Measurements from ENCODE around the gene PTPRO.

Gene PTPRO

GRCh38 chr12:15404485-15404884, 82.2 kb downstream of the PTPRO start:
- H3K36me3 ChIP-seq (ENCODE audit: insufficient read depth) = no peaks in the 10 kb centered on the region
- TF ChIP-seq, protein P1, sequence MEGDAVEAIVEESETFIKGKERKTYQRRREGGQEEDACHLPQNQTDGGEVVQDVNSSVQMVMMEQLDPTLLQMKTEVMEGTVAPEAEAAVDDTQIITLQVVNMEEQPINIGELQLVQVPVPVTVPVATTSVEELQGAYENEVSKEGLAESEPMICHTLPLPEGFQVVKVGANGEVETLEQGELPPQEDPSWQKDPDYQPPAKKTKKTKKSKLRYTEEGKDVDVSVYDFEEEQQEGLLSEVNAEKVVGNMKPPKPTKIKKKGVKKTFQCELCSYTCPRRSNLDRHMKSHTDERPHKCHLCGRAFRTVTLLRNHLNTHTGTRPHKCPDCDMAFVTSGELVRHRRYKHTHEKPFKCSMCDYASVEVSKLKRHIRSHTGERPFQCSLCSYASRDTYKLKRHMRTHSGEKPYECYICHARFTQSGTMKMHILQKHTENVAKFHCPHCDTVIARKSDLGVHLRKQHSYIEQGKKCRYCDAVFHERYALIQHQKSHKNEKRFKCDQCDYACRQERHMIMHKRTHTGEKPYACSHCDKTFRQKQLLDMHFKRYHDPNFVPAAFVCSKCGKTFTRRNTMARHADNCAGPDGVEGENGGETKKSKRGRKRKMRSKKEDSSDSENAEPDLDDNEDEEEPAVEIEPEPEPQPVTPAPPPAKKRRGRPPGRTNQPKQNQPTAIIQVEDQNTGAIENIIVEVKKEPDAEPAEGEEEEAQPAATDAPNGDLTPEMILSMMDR (conservative IDR thresholded peaks at IDR 0.05; ENCODE audit: low read depth, low read length) = no peak
- no peaks in the 10 kb centered on the region for H4K20me1 ChIP-seq (ENCODE audit: insufficient read depth)
- H3K27me3 ChIP-seq (ENCODE audit: insufficient read depth, low read depth) = no peaks in the 10 kb centered on the region
- no peak overlapping the region for H3K9ac ChIP-seq
- no peaks in the 10 kb centered on the region for H3K79me2 ChIP-seq (ENCODE audit: insufficient read depth, low read depth)
- H3K4me3 ChIP-seq (IDR thresholded peaks at IDR 0.05; ENCODE audit: insufficient read depth, low read depth, low read length) = no peak overlapping the region
- no peaks in the 10 kb centered on the region for H3K4me1 ChIP-seq (ENCODE audit: low read depth, poor library complexity, severe bottlenecking)
- H2AFZ ChIP-seq (ENCODE audit: low read depth) = no peak overlapping the region
- no peak overlapping the region for H3K27ac ChIP-seq
- H3K4me2 ChIP-seq = no peak overlapping the region

DNA sequence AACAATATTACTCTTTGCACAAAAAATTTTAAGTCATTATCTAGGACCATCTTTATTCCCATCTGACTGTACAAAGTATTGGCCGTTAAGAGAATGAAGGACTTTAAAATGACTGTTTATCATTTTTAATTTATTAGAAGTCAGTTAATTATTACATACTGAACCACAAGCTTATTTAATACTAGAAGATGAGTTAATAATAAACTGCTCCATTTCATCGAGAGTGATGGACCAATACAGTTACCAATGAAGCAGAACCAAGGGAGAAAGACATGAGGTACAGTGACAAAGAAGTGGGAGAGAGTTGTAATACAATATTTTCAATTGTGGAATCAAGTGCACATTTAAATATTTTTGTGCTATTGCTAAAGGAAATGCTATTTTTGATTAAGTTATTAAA, 83.3 kb downstream of the PTPRO start:
- no peak overlapping the region for H3K4me3 ChIP-seq (IDR thresholded peaks at IDR 0.05; ENCODE audit: insufficient read depth, low read depth, low read length)
- no peaks in the 10 kb centered on the region for H3K36me3 ChIP-seq (ENCODE audit: insufficient read depth)
- no peak overlapping the region for H3K27ac ChIP-seq
- no peaks in the 10 kb centered on the region for H4K20me1 ChIP-seq (ENCODE audit: insufficient read depth)
- TF ChIP-seq, protein P1 (conservative IDR thresholded peaks at IDR 0.05; ENCODE audit: low read depth, low read length) = no peak
- no peak overlapping the region for H3K4me2 ChIP-seq
- H3K27me3 ChIP-seq (ENCODE audit: insufficient read depth, low read depth) = no peaks in the 10 kb centered on the region
- no peaks in the 10 kb centered on the region for H3K4me1 ChIP-seq (ENCODE audit: low read depth, poor library complexity, severe bottlenecking)
- H3K79me2 ChIP-seq (ENCODE audit: insufficient read depth, low read depth) = no peaks in the 10 kb centered on the region
- no peak overlapping the region for H3K9ac ChIP-seq
- H2AFZ ChIP-seq (ENCODE audit: low read depth) = no peak overlapping the region

- Histone ChIP-seq H3K27ac (no peak overlapping the region), H3K27me3 (ENCODE audit: insufficient read depth, low read depth) (no peaks in the 10 kb centered on the region), H3K4me2 (no peak overlapping the region), H3K79me2 (ENCODE audit: insufficient read depth, low read depth) (no peaks in the 10 kb centered on the region), H3K9ac (no peak overlapping the region), H3K4me1 (ENCODE audit: low read depth, poor library complexity, severe bottlenecking) (no peaks in the 10 kb centered on the region), H2AFZ (ENCODE audit: low read depth) (no peak overlapping the region), H4K20me1 (ENCODE audit: insufficient read depth) (no peaks in the 10 kb centered on the region), H3K4me3 (IDR thresholded peaks at IDR 0.05; ENCODE audit: insufficient read depth, low read depth, low read length) (no peak overlapping the region), H3K36me3 (ENCODE audit: insufficient read depth) (no peaks in the 10 kb centered on the region)
- TF ChIP-seq, protein P1 (conservative IDR thresholded peaks at IDR 0.05; ENCODE audit: low read depth, low read length) = no peak
These were observed 84.7 kb downstream of the PTPRO start for GRCh38 chr12:15407025-15407424.

DNA sequence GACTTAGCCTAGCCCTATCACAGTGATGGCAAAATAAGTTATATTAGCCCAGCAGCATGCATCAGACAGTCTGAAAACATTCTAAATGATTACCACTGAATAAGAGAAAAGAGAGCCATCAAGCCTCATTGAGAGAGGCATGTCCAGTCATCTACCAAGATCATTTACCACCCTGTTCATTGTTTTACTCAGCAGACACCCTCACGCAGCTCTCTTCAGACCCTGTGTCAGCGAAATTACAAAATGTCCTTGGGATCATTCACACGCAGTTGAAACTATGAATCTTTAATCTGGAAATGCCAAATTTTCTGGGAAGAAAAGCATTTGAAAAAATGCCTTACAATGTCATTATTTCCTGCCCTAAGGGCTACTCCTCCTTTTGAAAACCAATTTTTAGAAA, 89.5 kb downstream of the PTPRO start:
- TF ChIP-seq, protein P1 (conservative IDR thresholded peaks at IDR 0.05; ENCODE audit: low read depth, low read length) = no peak
- Histone ChIP-seq H2AFZ (ENCODE audit: low read depth) (no peak overlapping the region), H3K27me3 (ENCODE audit: insufficient read depth, low read depth) (no peaks in the 10 kb centered on the region), H3K27ac (no peak overlapping the region), H3K4me2 (no peak overlapping the region), H4K20me1 (ENCODE audit: insufficient read depth) (no peaks in the 10 kb centered on the region), H3K36me3 (ENCODE audit: insufficient read depth) (no peaks in the 10 kb centered on the region), H3K4me3 (IDR thresholded peaks at IDR 0.05; ENCODE audit: insufficient read depth, low read depth, low read length) (no peak overlapping the region), H3K9ac (no peak overlapping the region), H3K4me1 (ENCODE audit: low read depth, poor library complexity, severe bottlenecking) (no peaks in the 10 kb centered on the region), H3K79me2 (ENCODE audit: insufficient read depth, low read depth) (no peaks in the 10 kb centered on the region)
